NCI-H1092 (cell line): ENCODE results near the gene LSP1.

ENCODE experiments used
- DNase-seq: peaks from one replicate; lab custom pipeline; 2025; lab: John Stamatoyannopoulos, UW

LSP1 gene

GRCh38 chr11:1825039-1825740 lies 27.7 kb upstream of the LSP1 start:
- DNase-seq: no peak

DNA sequence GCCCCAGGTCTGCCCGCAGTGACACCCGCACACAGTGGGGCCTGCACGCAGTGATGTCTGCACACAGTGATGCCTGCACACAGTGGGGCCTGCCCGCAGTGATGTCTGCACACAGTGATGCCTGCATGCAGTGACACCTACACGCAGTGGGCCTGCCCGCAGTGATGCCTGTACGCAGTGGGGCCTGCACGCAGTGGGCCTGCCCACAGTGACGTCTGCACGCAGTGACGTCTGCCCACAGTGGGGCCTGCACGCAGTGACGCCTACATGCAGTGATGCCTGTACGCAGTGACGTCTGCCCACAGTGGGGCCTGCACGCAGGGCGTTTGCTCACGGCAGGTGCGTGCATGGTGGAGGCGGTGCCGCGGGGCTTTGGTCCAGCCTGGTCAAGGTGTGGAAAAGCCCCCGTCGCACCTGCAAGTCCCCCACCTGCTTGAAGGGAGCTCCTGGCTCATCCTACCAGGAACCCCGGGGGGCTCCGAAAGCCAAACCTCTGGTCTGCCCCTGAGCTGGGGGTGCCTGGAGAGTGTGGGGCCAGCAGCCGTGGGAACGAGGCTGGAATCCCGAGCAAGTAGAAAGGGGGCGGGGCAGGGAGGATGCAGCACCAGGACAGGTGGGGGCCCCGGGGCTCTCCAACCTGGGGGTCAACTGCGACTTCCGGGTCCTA lies 27.0 kb upstream of the LSP1 start:
- no peak for DNase-seq

DNA sequence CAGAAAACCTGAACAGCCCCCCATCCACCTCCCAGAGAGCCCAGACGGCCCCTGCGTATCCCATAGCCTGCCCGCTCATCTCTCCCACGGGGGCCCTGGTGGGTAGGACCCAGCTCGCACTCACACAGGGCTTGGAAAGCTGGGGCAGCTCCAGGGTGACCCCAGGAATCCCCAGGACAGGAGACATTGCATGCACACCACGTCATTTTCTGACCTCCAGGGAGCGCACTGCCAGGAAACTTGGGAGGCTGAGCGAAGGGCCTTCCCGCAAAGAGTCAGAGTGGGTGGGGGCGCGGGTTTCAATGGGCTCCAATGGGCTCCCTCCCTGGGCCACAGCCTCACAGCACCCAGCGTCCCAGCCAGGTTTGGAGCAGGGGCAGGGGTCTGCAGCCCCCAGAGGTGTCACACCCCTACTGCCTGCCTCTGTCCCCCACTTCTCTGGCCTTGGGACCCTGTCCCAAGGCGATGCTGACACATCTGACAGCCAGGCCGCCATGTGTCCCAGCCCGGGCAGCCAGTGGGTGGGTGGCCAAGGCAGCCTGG lies 26.3 kb upstream of the LSP1 start:
- no peak for DNase-seq

DNA sequence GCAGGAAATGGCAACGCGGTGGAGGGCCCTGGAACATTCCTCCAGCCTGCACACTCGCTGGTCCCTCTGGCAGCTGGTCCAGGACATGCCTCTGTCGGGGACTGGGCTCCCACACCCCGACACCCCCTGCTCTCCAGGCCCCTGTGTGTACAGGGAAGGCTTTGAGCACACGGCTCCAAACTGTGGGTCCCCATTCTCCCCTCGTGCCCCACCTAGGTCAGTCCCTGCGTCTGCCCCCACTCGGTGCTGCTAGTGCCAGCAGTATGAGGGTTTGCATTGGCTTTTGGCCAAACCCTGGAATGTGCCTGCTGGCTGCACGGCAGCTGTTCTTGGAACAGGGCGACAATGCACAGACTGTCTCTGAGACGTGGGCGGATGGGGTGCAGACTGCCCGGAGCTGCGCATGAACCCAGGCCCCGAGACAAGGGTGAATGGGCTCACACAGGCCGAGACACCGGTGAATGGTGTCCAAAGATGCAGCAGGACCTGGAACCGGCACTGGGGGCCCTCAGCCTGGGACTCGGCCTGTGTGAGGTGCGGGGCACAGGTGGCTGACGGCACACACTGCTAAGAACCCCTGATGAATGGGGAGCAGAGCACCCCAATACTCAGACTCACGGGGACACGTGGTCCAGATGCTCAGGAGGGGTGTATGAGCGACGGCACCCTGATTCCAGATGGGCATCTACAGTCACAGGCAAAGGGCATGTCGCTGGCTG lies 25.6 kb upstream of the LSP1 start:
- DNase-seq: peak; percentile 86

- DNase-seq: no peak
Measured at GRCh38 chr11:1827931-1828330, 25.0 kb upstream of the LSP1 start.

- no peak for DNase-seq
Measured at GRCh38 chr11:1828542-1828941, 24.3 kb upstream of the LSP1 start.

- no peak for DNase-seq
Measured at GRCh38 chr11:1829039-1829820, 23.7 kb upstream of the LSP1 start.

DNA sequence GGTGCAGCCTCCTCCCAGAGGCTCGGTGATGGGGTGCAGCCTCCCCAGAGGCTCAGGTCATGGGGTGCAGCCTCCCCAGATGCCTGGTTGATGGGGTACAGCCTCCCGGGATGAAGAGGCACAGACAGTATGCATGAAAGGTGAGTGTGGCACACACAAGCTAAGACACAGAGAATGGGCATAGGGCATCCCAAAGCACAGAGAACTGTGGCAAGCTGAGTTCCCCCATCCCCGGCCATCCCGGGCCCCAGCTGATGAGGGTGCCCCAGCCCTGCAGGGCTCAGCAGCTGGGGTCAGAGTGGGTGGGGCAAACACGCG lies 22.9 kb upstream of the LSP1 start:
- DNase-seq: no peak

DNA sequence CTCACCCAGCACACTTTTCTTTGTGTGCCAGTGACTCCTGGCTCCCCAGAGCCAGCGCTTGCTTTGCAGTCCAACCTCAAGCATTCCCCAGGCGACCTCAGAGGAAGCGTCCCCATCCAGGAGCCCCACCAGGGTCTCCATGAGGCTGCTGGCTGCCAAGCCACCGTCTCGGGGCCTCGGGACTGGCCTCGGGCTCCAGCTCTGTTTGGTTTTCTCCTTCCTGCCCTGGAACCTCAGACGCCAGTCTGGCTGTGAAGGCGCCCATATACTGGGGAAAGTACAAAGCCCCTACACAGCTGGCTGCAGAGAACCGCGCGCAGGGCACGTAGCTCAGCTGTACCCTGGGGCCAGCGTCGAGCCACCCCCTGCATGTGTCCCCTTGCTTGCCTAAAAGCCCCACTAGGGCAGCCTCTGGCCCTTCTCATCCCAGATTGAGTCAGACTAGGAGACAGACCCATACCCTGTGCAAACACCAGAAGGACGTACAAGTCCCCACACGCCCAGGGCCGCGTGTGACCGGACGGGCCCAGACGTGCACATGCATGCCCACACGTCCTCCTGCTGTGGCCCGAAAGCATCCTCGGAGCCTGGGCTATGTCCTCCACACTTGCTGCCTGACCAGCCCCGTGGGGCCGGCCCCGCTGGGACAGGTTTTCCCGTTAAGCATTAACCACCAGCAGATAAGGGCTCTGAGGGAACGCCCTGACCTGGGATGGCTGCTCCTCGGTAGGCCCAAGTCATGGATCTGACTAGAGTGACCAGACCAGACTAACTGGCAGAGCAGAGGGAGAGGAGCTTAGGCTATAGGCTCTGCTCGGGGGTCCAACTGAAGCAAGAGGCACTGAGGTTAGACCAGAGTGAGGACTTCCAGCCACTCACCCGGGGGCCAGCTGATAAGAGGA lies 22.3 kb upstream of the LSP1 start:
- no peak for DNase-seq

DNA sequence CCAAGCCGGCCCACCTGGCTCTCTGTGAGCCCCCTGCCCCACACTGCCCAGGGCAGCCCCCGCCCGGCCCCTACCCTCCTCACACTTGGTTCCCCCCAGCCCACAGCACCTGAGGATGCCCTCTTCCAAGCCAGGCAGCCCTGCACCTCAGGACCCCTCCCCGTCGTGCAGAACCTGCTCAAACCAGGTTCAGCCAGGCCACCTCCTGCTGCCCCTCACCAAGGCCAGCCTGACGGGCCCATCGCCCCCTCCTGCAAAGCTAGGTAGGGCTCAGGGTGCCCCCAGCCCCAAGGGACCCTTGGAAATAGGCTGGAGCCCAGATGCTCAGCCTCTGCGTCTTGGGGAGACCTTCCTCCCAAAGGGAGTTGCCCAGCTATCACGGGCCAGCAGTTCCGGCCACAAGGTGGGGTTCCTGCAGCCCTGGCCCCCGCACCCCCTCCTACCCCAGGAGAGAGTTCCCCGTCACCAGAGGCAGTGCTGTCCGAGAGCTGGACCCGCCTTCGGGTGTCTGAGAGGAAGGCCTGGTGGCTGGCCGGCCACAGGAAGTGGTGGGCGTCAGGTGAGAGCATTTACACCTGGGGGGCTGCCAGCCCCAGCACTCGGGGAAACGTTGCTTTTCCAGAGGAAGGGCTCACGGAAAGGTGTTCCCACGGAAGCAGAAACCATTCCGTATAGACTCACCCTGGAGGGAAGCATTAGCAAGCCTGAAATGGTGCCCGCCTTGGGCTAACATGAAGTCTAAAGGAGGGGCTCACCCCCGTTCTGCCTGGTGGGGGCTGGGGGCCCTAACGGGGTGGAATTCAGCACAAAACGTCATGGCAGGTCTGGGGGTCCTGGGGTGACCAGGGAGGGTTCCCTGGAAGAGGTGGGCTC lies 21.3 kb upstream of the LSP1 start:
- DNase-seq: no peak

- no peak for DNase-seq
Measured at GRCh38 chr11:1832211-1832919, 20.5 kb upstream of the LSP1 start.

DNA sequence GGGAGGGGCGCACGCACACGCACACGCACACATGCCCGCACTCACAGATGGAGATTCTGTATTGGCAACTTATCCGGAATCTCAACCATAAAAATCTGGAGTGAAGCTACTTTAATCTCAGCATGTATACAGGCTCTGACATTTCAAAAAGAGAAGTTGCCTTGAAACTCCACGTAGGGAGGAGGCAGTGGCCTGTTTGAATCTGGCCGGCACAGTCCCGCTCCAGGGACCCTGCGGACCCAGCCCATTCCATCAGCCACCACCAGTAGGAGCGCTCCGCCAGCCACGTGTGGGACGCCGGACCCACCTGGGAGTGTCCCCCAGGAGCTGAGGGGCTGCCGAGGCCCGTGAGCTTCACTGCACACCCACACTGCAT lies 20.0 kb upstream of the LSP1 start:
- no peak for DNase-seq

DNA sequence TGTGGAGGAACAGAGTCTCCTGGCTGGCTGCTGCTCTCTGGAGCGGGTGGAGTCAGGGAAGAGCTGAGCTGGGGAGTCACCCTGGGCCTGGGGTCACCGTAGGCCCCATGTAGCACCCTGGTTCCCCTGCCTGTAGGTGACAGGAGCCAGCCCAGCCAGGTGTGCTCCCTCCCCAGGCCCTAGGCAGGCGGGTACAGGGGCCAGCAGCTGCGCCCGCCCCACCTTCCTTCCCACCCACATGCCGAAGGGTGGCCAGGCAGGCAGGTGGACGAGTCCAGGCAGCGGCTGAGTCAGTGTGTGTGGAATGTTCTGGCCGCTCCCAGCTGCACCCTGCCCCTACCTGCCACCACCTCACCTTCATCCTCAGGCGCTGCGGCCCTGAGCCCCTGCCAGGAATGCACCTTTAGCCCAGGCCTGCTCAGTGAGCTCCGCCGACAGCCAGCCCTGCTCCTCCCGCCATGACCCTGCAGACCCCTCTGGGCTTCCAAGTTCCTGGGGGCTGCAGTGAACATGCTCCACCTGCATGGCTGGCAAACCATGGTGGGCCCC lies 18.7 kb upstream of the LSP1 start:
- no peak for DNase-seq

- no peak for DNase-seq
Measured at GRCh38 chr11:1834779-1835670, 17.9 kb upstream of the LSP1 start, which contains the start of gene SYT8. Gene SYT8 (plus strand): TSS chr11:1834990. CDS start chr11:1835106, 116 bp downstream.

- DNase-seq: no peak
Measured at GRCh38 chr11:1835671-1836010, 17.2 kb upstream of the LSP1 start.

GRCh38 chr11:1836011-1836945 lies 16.6 kb upstream of the LSP1 start:
- no peak for DNase-seq
